Trophoblast cell (in vitro differentiated cells and primary cell): ENCODE results near the gene SEC63.
"Not testable (repeated sequence)": the region's sequence is repeated elsewhere in the genome, so short reads cannot be mapped to it uniquely, and the experiment has no call there.

ENCODE experiments used
- DNase-seq, 2 donors: peaks; one replicate each; pipeline ENCODE4 v3.0.0-alpha.2; 2016
- H2AFZ ChIP-seq: 2 replicates; pipeline ENCODE4 v1.6.1; 2013; ENCODE audit warnings: low read length, moderate library complexity, mild to moderate bottlenecking; ENCODE audit not compliant: insufficient read depth, poor library complexity
- H2AK5ac ChIP-seq: 2 replicates; pipeline ENCODE4 v1.6.1; 2013; ENCODE audit warnings: mild to moderate bottlenecking, low read length
- H2BK120ac ChIP-seq: 2 replicates; pipeline ENCODE4 v1.6.1; 2013; ENCODE audit warnings: low read length, mild to moderate bottlenecking, moderate library complexity; ENCODE audit not compliant: insufficient read depth, poor library complexity
- H2BK12ac ChIP-seq: 2 replicates; pipeline ENCODE4 v1.6.1; 2013; ENCODE audit warnings: mild to moderate bottlenecking, low read length, moderate library complexity
- H2BK5ac ChIP-seq: 2 replicates; pipeline ENCODE4 v1.6.1; 2013; ENCODE audit warnings: low read length, low read depth, moderate library complexity, mild to moderate bottlenecking; ENCODE audit not compliant: poor library complexity
- H3K14ac ChIP-seq: 2 replicates; pipeline ENCODE4 v1.6.1; 2013; ENCODE audit warnings: mild to moderate bottlenecking, low read length
- H3K18ac ChIP-seq: 2 replicates; pipeline ENCODE4 v1.6.1; 2013; ENCODE audit warnings: mild to moderate bottlenecking, low read length
- H3K23ac ChIP-seq: 2 replicates; pipeline ENCODE4 v1.6.1; 2013; ENCODE audit warnings: low read length
- H3K27ac ChIP-seq: 2 replicates; pipeline ENCODE4 v1.5.1; 2013; ENCODE audit warnings: low read depth, mild to moderate bottlenecking, inconsistent platforms, low read length, moderate library complexity
- H3K27me3 ChIP-seq: 2 replicates; pipeline ENCODE4 v1.6.1; 2013; ENCODE audit warnings: inconsistent platforms, mild to moderate bottlenecking, low read length, moderate library complexity; ENCODE audit not compliant: insufficient read depth
- H3K36me3 ChIP-seq, 2 experiments: 1 replicate in 1 of 2; 2 replicates in 1 of 2; pipeline ENCODE4 v1.6.1; 2013; ENCODE audit warnings: low read length in 2 of 2, mild to moderate bottlenecking in 2 of 2, moderate library complexity in 1 of 2; ENCODE audit not compliant: insufficient read depth in 2 of 2, control insufficient read depth in 1 of 2
- H3K4ac ChIP-seq: 2 replicates; pipeline ENCODE4 v1.6.1; 2013; ENCODE audit warnings: low read depth, mild to moderate bottlenecking, low read length, moderate library complexity
- H3K4me1 ChIP-seq, 2 experiments: 1 replicate in 1 of 2; 2 replicates in 1 of 2; pipeline ENCODE4 v1.6.1; 2013; ENCODE audit warnings: low read length in 2 of 2, mild to moderate bottlenecking in 2 of 2, moderate library complexity in 1 of 2; ENCODE audit not compliant: insufficient read depth in 2 of 2, control insufficient read depth in 1 of 2
- H3K4me2 ChIP-seq: 2 replicates; pipeline ENCODE4 v1.6.1; 2013; ENCODE audit warnings: inconsistent platforms, mild to moderate bottlenecking, low read length, moderate library complexity
- H3K4me3 ChIP-seq: 2 replicates; pipeline ENCODE4 v1.5.1; 2013; ENCODE audit warnings: mild to moderate bottlenecking, low read depth, low read length, inconsistent platforms
- H3K79me1 ChIP-seq: one replicate; pipeline ENCODE4 v1.6.1; 2013; ENCODE audit warnings: low read length
- H3K79me2 ChIP-seq: 2 replicates; pipeline ENCODE4 v1.6.1; 2013; ENCODE audit warnings: low read length, mild to moderate bottlenecking; ENCODE audit not compliant: control insufficient read depth, insufficient read depth, poor library complexity
- H3K9ac ChIP-seq: 2 replicates; pipeline ENCODE4 v1.6.1; 2013; ENCODE audit warnings: mild to moderate bottlenecking, low read length
- H3K9me3 ChIP-seq: 2 replicates; pipeline ENCODE4 v1.6.1; 2013; ENCODE audit warnings: low read depth, mild to moderate bottlenecking, control low read depth, inconsistent platforms, low read length; ENCODE audit not compliant: insufficient read depth
- H4K12ac ChIP-seq: 2 replicates; pipeline ENCODE4 v1.6.1; 2013; ENCODE audit warnings: low read depth, mild to moderate bottlenecking, low read length, moderate library complexity
- H4K8ac ChIP-seq: 2 replicates; pipeline ENCODE4 v1.6.1; 2013; ENCODE audit warnings: low read depth, mild to moderate bottlenecking, low read length, moderate library complexity
- H4K91ac ChIP-seq: one replicate; pipeline ENCODE4 v1.6.1; 2013; ENCODE audit warnings: low read depth, mild to moderate bottlenecking, low read length, moderate library complexity
- WGBS: extraction: QIAGEN DNeasy Blood & Tissue Kit; methylation state at CpG from one replicate; pipeline ENCODE4 v1.1.7; 2013; ENCODE audit warnings: missing lambda C conversion rate; ENCODE audit not compliant: insufficient read length, insufficient coverage; ENCODE audit errors: extremely low coverage; 5-methylcytosine and 5-hydroxymethylcytosine counted together

SEC63 gene

GRCh38 chr6:107871976-107872375 is 86.0 kb downstream of the SEC63 start:
- no peak overlapping the region for H3K4ac ChIP-seq
- no peak overlapping the region for H3K4me2 ChIP-seq
- H2BK5ac ChIP-seq, result no peak overlapping the region
- H3K79me2 ChIP-seq, result no peaks in the 10 kb centered on the region
- no CpG with 5 or more reads among the region's 2 CpGs for WGBS
- peaks cover 10 to 11% of the 10 kb centered on the region in 2 experiments for H3K36me3 ChIP-seq
- H2BK120ac ChIP-seq, result no peak overlapping the region
- H3K27ac ChIP-seq, result no peak overlapping the region
- DNase-seq, result no peak
- no peak overlapping the region for H3K14ac ChIP-seq
- H3K4me1 ChIP-seq, result no peaks in the 10 kb centered on the region
- H3K79me1 ChIP-seq, result no peaks in the 10 kb centered on the region
- H3K23ac ChIP-seq, result no peak overlapping the region
- H3K27me3 ChIP-seq, result no peaks in the 10 kb centered on the region
- H3K18ac ChIP-seq, result no peak overlapping the region
- H3K9ac ChIP-seq, result no peak overlapping the region
- no peak overlapping the region for H4K12ac ChIP-seq
- H2AK5ac ChIP-seq, result no peak overlapping the region
- no peak overlapping the region for H2AFZ ChIP-seq
- no peak overlapping the region for H4K91ac ChIP-seq
- no peaks in the 10 kb centered on the region for H3K9me3 ChIP-seq
- no peak overlapping the region for H2BK12ac ChIP-seq
- no peak overlapping the region for H4K8ac ChIP-seq
- no peak overlapping the region for H3K4me3 ChIP-seq

GRCh38 chr6:107871512-107871911 is 86.5 kb downstream of the SEC63 start:
- H3K79me2 ChIP-seq, H3K18ac ChIP-seq, H2BK5ac ChIP-seq, H2AK5ac ChIP-seq, H2AFZ ChIP-seq, H4K8ac ChIP-seq, H3K9ac ChIP-seq, H4K12ac ChIP-seq, H3K4me1 ChIP-seq, H4K91ac ChIP-seq, H3K9me3 ChIP-seq, H3K27ac ChIP-seq, H2BK12ac ChIP-seq, H3K4ac ChIP-seq, H2BK120ac ChIP-seq, H3K14ac ChIP-seq, H3K79me1 ChIP-seq, H3K4me2 ChIP-seq, H3K23ac ChIP-seq, DNase-seq, H3K4me3 ChIP-seq, H3K27me3 ChIP-seq: not testable (repeated sequence)
- WGBS, result no CpG with 5 or more reads among the region's 1 CpG
- peaks cover 10 to 11% of the 10 kb centered on the region in 2 experiments for H3K36me3 ChIP-seq

DNA sequence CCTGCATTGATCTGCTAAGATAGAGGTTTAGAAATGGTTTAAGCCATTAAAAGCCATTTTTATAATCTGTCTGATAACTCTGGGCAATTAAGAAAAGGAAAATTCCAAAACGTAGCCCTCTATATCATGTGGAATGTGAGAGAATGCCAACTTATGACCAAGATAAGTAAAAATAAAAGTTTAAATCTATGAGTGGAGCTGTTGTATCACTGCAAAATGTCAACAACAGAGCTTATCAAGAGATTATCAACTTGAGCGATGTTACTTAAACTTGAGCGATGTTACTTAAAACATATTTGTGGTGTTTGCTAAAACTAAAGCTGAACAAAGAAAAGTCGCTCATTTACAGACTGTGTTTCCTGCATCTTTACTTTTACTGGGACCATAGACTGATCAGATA is 87.0 kb downstream of the SEC63 start:
- no peak overlapping the region for H3K18ac ChIP-seq
- H3K23ac ChIP-seq, result no peak overlapping the region
- no peaks in the 10 kb centered on the region for H3K4me1 ChIP-seq
- no peak overlapping the region for H2AFZ ChIP-seq
- no peak overlapping the region for H3K9ac ChIP-seq
- H2BK120ac ChIP-seq, result no peak overlapping the region
- H3K4ac ChIP-seq, result no peak overlapping the region
- H2BK12ac ChIP-seq, result no peak overlapping the region
- DNase-seq, result no peak
- no peak overlapping the region for H3K14ac ChIP-seq
- no peak overlapping the region for H2BK5ac ChIP-seq
- H3K36me3 ChIP-seq, result peaks cover 10 to 11% of the 10 kb centered on the region in 2 experiments
- WGBS, result no CpG with 5 or more reads among the region's 4 CpGs
- H4K8ac ChIP-seq, result no peak overlapping the region
- H3K4me2 ChIP-seq, result no peak overlapping the region
- H3K79me2 ChIP-seq, result no peaks in the 10 kb centered on the region
- no peak overlapping the region for H3K27ac ChIP-seq
- no peaks in the 10 kb centered on the region for H3K9me3 ChIP-seq
- H3K4me3 ChIP-seq, result no peak overlapping the region
- no peak overlapping the region for H4K91ac ChIP-seq
- no peaks in the 10 kb centered on the region for H3K27me3 ChIP-seq
- no peak overlapping the region for H4K12ac ChIP-seq
- no peaks in the 10 kb centered on the region for H3K79me1 ChIP-seq
- no peak overlapping the region for H2AK5ac ChIP-seq

DNA sequence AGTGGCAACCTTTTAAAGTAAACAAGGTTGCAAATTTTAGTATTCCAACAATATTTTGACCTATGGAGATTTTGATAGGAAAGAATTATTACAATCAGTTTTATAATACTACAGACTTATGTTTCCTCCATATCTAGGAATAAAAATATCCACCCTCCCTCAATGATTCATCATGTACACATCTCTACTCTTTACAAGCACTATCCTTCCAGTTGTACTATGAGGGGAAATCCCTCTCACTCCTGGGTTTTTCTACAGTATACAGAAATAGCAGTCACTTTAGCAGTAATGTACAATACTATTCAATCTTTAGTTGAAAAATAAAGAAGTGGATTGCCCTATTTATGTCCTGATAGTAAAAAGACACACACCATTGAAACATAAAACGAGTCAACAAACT is 87.6 kb downstream of the SEC63 start:
- no peaks in the 10 kb centered on the region for H3K4me1 ChIP-seq
- WGBS, result no CpG with 5 or more reads among the region's 1 CpG
- H3K14ac ChIP-seq, result no peak overlapping the region

More for the DNA sequence above, 87.6 kb downstream of the SEC63 start:
- no peaks in the 10 kb centered on the region for H3K79me2 ChIP-seq
- H2BK5ac ChIP-seq, result no peak overlapping the region
- H3K27ac ChIP-seq, result no peak overlapping the region
- no peak overlapping the region for H4K12ac ChIP-seq
- no peak overlapping the region for H3K18ac ChIP-seq
- H3K36me3 ChIP-seq, result peaks cover 9% of the 10 kb centered on the region in 2 experiments
- H3K23ac ChIP-seq, result no peak overlapping the region
- H2AK5ac ChIP-seq, result no peak overlapping the region
- no peak for DNase-seq
- H2BK12ac ChIP-seq, result no peak overlapping the region
- no peak overlapping the region for H2BK120ac ChIP-seq
- H4K8ac ChIP-seq, result no peak overlapping the region
- no peaks in the 10 kb centered on the region for H3K9me3 ChIP-seq
- H4K91ac ChIP-seq, result no peak overlapping the region
- H3K79me1 ChIP-seq, result no peaks in the 10 kb centered on the region
- H3K9ac ChIP-seq, result no peak overlapping the region
- H3K27me3 ChIP-seq, result no peaks in the 10 kb centered on the region
- H3K4me3 ChIP-seq, result no peak overlapping the region
- H2AFZ ChIP-seq, result no peak overlapping the region
- no peak overlapping the region for H3K4ac ChIP-seq
- no peak overlapping the region for H3K4me2 ChIP-seq
